Stimulated activated effector memory CD8-positive, alpha-beta T cell treated with anti-CD3 and anti-CD28 coated beads, Interleukin-12 subunit alpha, Interleukin-12 subunit beta, amount 100 ng/mL, for 72 hours (primary cell): ENCODE measurements around the gene HS3ST3B1.

Experiments
- ATAC-seq: fragments of 150-1000 bp; cut with Tn5 transposase; 2 replicates; pipeline ENCODE4 v1.10.0; 2021
- DNase-seq, 2 donors: peaks; one replicate each; pipeline ENCODE4 v3.0.0; 2021 to 2022; ENCODE audit warnings: low spot score in 2 of 2
- H3K27ac Mint-ChIP-seq: one replicate; pipeline ENCODE4 v1.8.0; 2022; ENCODE audit warnings: mild to moderate bottlenecking, mixed read lengths
- H3K36me3 Mint-ChIP-seq: one replicate; pipeline ENCODE4 v1.8.0; 2022; ENCODE audit warnings: mild to moderate bottlenecking, mixed read lengths
- H3K4me1 Mint-ChIP-seq: one replicate; pipeline ENCODE4 v1.8.0; 2022; ENCODE audit warnings: mixed read lengths
- H3K4me3 Mint-ChIP-seq: one replicate; pipeline ENCODE4 v1.8.0; 2022; ENCODE audit warnings: mild to moderate bottlenecking, mixed read lengths
- H3K9me3 Mint-ChIP-seq: one replicate; pipeline ENCODE4 v1.8.0; 2022; ENCODE audit warnings: mixed read lengths

Gene HS3ST3B1

GRCh38 chr17:14310101-14310500 lies 9.2 kb downstream of the HS3ST3B1 start:
- Mint-ChIP-seq H3K36me3 (peaks cover 19% of the 10 kb centered on the region), H3K4me3 (peak overlapping the region; percentile 75), H3K9me3 (no peaks in the 10 kb centered on the region), H3K27ac (peak overlapping the region; percentile 38), H3K4me1 (peaks cover 60% of the 10 kb centered on the region)
- ATAC-seq (no peak), DNase-seq (no peak)

GRCh38 chr17:14310605-14311004 lies 9.7 kb downstream of the HS3ST3B1 start:
- peak overlapping the region; percentile 38 for H3K27ac Mint-ChIP-seq
- no peak for ATAC-seq
- peaks cover 19% of the 10 kb centered on the region for H3K36me3 Mint-ChIP-seq
- H3K4me3 Mint-ChIP-seq, result peak overlapping the region; percentile 75
- no peak for DNase-seq
- H3K9me3 Mint-ChIP-seq, result no peaks in the 10 kb centered on the region
- H3K4me1 Mint-ChIP-seq, result peaks cover 55% of the 10 kb centered on the region

GRCh38 chr17:14311186-14311705 lies 10.4 kb downstream of the HS3ST3B1 start:
- peaks cover 19% of the 10 kb centered on the region for H3K36me3 Mint-ChIP-seq
- H3K9me3 Mint-ChIP-seq, result no peaks in the 10 kb centered on the region
- ATAC-seq (no peak), DNase-seq (no peak)
- H3K4me3 Mint-ChIP-seq, result no peak overlapping the region
- H3K4me1 Mint-ChIP-seq, result peaks cover 54% of the 10 kb centered on the region
- no peak overlapping the region for H3K27ac Mint-ChIP-seq

GRCh38 chr17:14311981-14312380 lies 11.1 kb downstream of the HS3ST3B1 start:
- no peak overlapping the region for H3K4me3 Mint-ChIP-seq
- no peak for DNase-seq
- H3K4me1 Mint-ChIP-seq, result peaks cover 59% of the 10 kb centered on the region
- no peak for ATAC-seq
- H3K36me3 Mint-ChIP-seq, result peaks cover 19% of the 10 kb centered on the region
- no peak overlapping the region for H3K27ac Mint-ChIP-seq
- H3K9me3 Mint-ChIP-seq, result no peaks in the 10 kb centered on the region

GRCh38 chr17:14312522-14312921 lies 11.6 kb downstream of the HS3ST3B1 start:
- no peaks in the 10 kb centered on the region for H3K9me3 Mint-ChIP-seq
- no peak for DNase-seq
- no peak for ATAC-seq
- no peak overlapping the region for H3K27ac Mint-ChIP-seq
- H3K4me3 Mint-ChIP-seq, result no peak overlapping the region
- H3K4me1 Mint-ChIP-seq, result peaks cover 64% of the 10 kb centered on the region
- peaks cover 19% of the 10 kb centered on the region for H3K36me3 Mint-ChIP-seq

- no peaks in the 10 kb centered on the region for H3K9me3 Mint-ChIP-seq
- H3K27ac Mint-ChIP-seq, result peak overlapping the region; percentile 57
- H3K36me3 Mint-ChIP-seq, result peaks cover 13% of the 10 kb centered on the region
- H3K4me3 Mint-ChIP-seq, result no peak overlapping the region
- no peak for DNase-seq
- H3K4me1 Mint-ChIP-seq, result peaks cover 66% of the 10 kb centered on the region
- no peak for ATAC-seq
Measured at GRCh38 chr17:14316126-14316832, 15.4 kb downstream of the HS3ST3B1 start.

GRCh38 chr17:14317383-14317782 lies 16.5 kb downstream of the HS3ST3B1 start:
- Mint-ChIP-seq H3K9me3 (no peaks in the 10 kb centered on the region), H3K4me3 (no peak overlapping the region), H3K4me1 (peaks cover 68% of the 10 kb centered on the region), H3K27ac (peak overlapping the region; percentile 63), H3K36me3 (peaks cover 10% of the 10 kb centered on the region)
- no peak for DNase-seq
- no peak for ATAC-seq

GRCh38 chr17:14318109-14318917 lies 17.4 kb downstream of the HS3ST3B1 start:
- Mint-ChIP-seq H3K4me3 (no peak overlapping the region), H3K9me3 (no peaks in the 10 kb centered on the region), H3K36me3 (peaks cover under 1% of the 10 kb centered on the region), H3K27ac (peak overlapping the region; percentile 23), H3K4me1 (peaks cover 69% of the 10 kb centered on the region)
- DNase-seq (no peak), ATAC-seq (no peak)

- H3K4me3 Mint-ChIP-seq, result no peak overlapping the region
- peak overlapping the region; percentile 23 for H3K27ac Mint-ChIP-seq
Measured at GRCh38 chr17:14318918-14319205, 18.0 kb downstream of the HS3ST3B1 start.

GRCh38 chr17:14320098-14320497 lies 19.2 kb downstream of the HS3ST3B1 start:
- Mint-ChIP-seq H3K4me1 (peaks cover 69% of the 10 kb centered on the region), H3K36me3 (no peaks in the 10 kb centered on the region), H3K27ac (no peak overlapping the region), H3K4me3 (no peak overlapping the region), H3K9me3 (no peaks in the 10 kb centered on the region)
- DNase-seq (no peak), ATAC-seq (no peak)

More at GRCh38 chr17:14318918-14319205, 18.0 kb downstream of the HS3ST3B1 start:
- no peak for DNase-seq
- Mint-ChIP-seq H3K4me1 (peaks cover 69% of the 10 kb centered on the region), H3K36me3 (no peaks in the 10 kb centered on the region), H3K9me3 (no peaks in the 10 kb centered on the region)
- ATAC-seq, result no peak

GRCh38 chr17:14320734-14321475 lies 20.0 kb downstream of the HS3ST3B1 start:
- ATAC-seq (no peak), DNase-seq (no peak)
- Mint-ChIP-seq H3K9me3 (no peaks in the 10 kb centered on the region), H3K4me3 (peak overlapping the region; percentile 1), H3K4me1 (peaks cover 71% of the 10 kb centered on the region), H3K36me3 (no peaks in the 10 kb centered on the region), H3K27ac (peak overlapping the region; percentile 13)

GRCh38 chr17:14321476-14321949 lies 20.6 kb downstream of the HS3ST3B1 start:
- Mint-ChIP-seq H3K27ac (peak overlapping the region; percentile 13), H3K4me3 (peak overlapping the region; percentile 1), H3K36me3 (no peaks in the 10 kb centered on the region), H3K4me1 (peaks cover 68% of the 10 kb centered on the region), H3K9me3 (no peaks in the 10 kb centered on the region)
- no peak for DNase-seq
- peak; percentile 43 for ATAC-seq

- Mint-ChIP-seq H3K27ac (peak overlapping the region; percentile 13), H3K4me3 (no peak overlapping the region), H3K4me1 (peaks cover 62% of the 10 kb centered on the region)
Measured at GRCh38 chr17:14321980-14322776, 21.3 kb downstream of the HS3ST3B1 start.

GRCh38 chr17:14323522-14323981 lies 22.7 kb downstream of the HS3ST3B1 start:
- Mint-ChIP-seq H3K9me3 (no peaks in the 10 kb centered on the region), H3K27ac (no peak overlapping the region), H3K4me1 (peaks cover 59% of the 10 kb centered on the region), H3K4me3 (no peak overlapping the region), H3K36me3 (no peaks in the 10 kb centered on the region)
- ATAC-seq (no peak), DNase-seq (no peak)

More at GRCh38 chr17:14321980-14322776, 21.3 kb downstream of the HS3ST3B1 start:
- Mint-ChIP-seq H3K36me3 (no peaks in the 10 kb centered on the region), H3K9me3 (no peaks in the 10 kb centered on the region)
- no peak for DNase-seq
- peak; percentile 26 for ATAC-seq
